MCF 10A (cell line): ENCODE data around the gene TMEM134. TPM values are rescaled to one million over a fixed set of nuclear protein-coding genes. Genes with fewer than 3 reads are reported as not detected.

ENCODE experiments used
- BruUV-seq: library from RNA; stranded (reverse); fragments of 400-500 nt; replicated peaks from 2 replicates; lab custom pipeline; 2021; lab: Mats Ljungman, UMichigan
- CTCF ChIA-PET: fragments of 300-600 bp; sonication (Branson Sonifier 250); formaldehyde crosslinking; extraction: SDS; loops from one replicate; lab custom pipeline; 2021; ENCODE audit warnings: antibody characterized with exemption, inconsistent platforms; lab: Yijun Ruan, JAX
- POLR2A ChIA-PET: fragments of 300-600, 350-650 bp; sonication (Branson Sonifier 250); formaldehyde crosslinking; extraction: SDS; loops from one replicate; lab custom pipeline; 2020; ENCODE audit warnings: antibody characterized with exemption, inconsistent platforms; lab: Yijun Ruan, JAX
- DNase-seq: peaks from one replicate; pipeline ENCODE4 v3.0.0-alpha.2; 2018; ENCODE audit not compliant: unreplicated experiment
- H3K27ac Mint-ChIP-seq: one replicate; pipeline ENCODE4 v1.8.0; 2022; ENCODE audit warnings: mild to moderate bottlenecking, low read depth, mixed read lengths; ENCODE audit not compliant: unreplicated experiment
- H3K27me3 Mint-ChIP-seq: one replicate; pipeline ENCODE4 v1.8.0; 2022; ENCODE audit warnings: mixed read lengths; ENCODE audit not compliant: insufficient read depth, unreplicated experiment
- H3K36me3 Mint-ChIP-seq: one replicate; pipeline ENCODE4 v1.8.0; 2022; ENCODE audit warnings: mild to moderate bottlenecking, moderate library complexity, mixed read lengths; ENCODE audit not compliant: insufficient read depth, unreplicated experiment
- H3K4me1 Mint-ChIP-seq: one replicate; pipeline ENCODE4 v1.8.0; 2022; ENCODE audit warnings: mixed read lengths; ENCODE audit not compliant: insufficient read depth, unreplicated experiment
- H3K4me3 Mint-ChIP-seq: one replicate; pipeline ENCODE4 v1.8.0; 2022; ENCODE audit warnings: mild to moderate bottlenecking, moderate library complexity, mixed read lengths; ENCODE audit not compliant: unreplicated experiment
- H3K9me3 Mint-ChIP-seq: one replicate; pipeline ENCODE4 v1.8.0; 2022; ENCODE audit warnings: mixed read lengths; ENCODE audit not compliant: unreplicated experiment
- CTCF ChIP-seq: fragments of 200-600 bp; IDR thresholded peaks from one replicate; pipeline ENCODE4 v1.8.0; 2022; ENCODE audit warnings: antibody characterized with exemption, mild to moderate bottlenecking; ENCODE audit not compliant: unreplicated experiment
- intact Hi-C: fragments of 100-400 bp; cut with micrococcal nuclease; formaldehyde crosslinking; loops from 2 replicates; pipeline ENCODE4 v1.14.1; 2022
- total RNA-seq: library from RNA; stranded (reverse); gene quantifications from 2 replicates; pipeline ENCODE4 v1.2.3, GENCODE V29; 2022

Gene TMEM134
- total RNA-seq, 1 experiment from 2014 or later, result 49.7 TPM

GRCh38 chr11:67418476-67419281 lies 50.4 kb downstream of the TMEM134 start:
- H3K27ac Mint-ChIP-seq, result no peak overlapping the region
- no peak for DNase-seq
- no peaks in the 10 kb centered on the region for H3K36me3 Mint-ChIP-seq
- intact Hi-C loops, result no loop called here
- no peak overlapping the region for H3K4me3 Mint-ChIP-seq
- H3K27me3 Mint-ChIP-seq, result no peaks in the 10 kb centered on the region
- no peak for TF ChIP-seq CTCF
- no peaks in the 10 kb centered on the region for H3K9me3 Mint-ChIP-seq
- H3K4me1 Mint-ChIP-seq, result peaks cover 20% of the 10 kb centered on the region
- BruUV-seq, result no TSS peak
- ChIA-PET CTCF (no interaction called here), POLR2A (interaction anchor here (0.6 to 1.2 kb wide), 4 partner anchors 10 to 47 kb away, joined by 3 to 4 read pairs (median 3); partner anchors contain the start of genes PPP1CA, RAD9A and RPS6KB2)

GRCh38 chr11:67417425-67417824 lies 51.6 kb downstream of the TMEM134 start:
- no peak overlapping the region for H3K4me3 Mint-ChIP-seq
- no peak overlapping the region for H3K27ac Mint-ChIP-seq
- CTCF ChIA-PET, result interaction anchor here (0.6 kb wide), 1 partner anchor 47 kb away, joined by 3 read pairs; no protein-coding TSS in a partner anchor
- H3K27me3 Mint-ChIP-seq, result no peaks in the 10 kb centered on the region
- peaks cover 3% of the 10 kb centered on the region for H3K36me3 Mint-ChIP-seq
- POLR2A ChIA-PET, result no interaction called here
- BruUV-seq, result no TSS peak
- intact Hi-C loops, result no loop called here
- H3K4me1 Mint-ChIP-seq, result peaks cover 13% of the 10 kb centered on the region
- no peak for DNase-seq
- TF ChIP-seq CTCF, result no peak
- no peaks in the 10 kb centered on the region for H3K9me3 Mint-ChIP-seq

DNA sequence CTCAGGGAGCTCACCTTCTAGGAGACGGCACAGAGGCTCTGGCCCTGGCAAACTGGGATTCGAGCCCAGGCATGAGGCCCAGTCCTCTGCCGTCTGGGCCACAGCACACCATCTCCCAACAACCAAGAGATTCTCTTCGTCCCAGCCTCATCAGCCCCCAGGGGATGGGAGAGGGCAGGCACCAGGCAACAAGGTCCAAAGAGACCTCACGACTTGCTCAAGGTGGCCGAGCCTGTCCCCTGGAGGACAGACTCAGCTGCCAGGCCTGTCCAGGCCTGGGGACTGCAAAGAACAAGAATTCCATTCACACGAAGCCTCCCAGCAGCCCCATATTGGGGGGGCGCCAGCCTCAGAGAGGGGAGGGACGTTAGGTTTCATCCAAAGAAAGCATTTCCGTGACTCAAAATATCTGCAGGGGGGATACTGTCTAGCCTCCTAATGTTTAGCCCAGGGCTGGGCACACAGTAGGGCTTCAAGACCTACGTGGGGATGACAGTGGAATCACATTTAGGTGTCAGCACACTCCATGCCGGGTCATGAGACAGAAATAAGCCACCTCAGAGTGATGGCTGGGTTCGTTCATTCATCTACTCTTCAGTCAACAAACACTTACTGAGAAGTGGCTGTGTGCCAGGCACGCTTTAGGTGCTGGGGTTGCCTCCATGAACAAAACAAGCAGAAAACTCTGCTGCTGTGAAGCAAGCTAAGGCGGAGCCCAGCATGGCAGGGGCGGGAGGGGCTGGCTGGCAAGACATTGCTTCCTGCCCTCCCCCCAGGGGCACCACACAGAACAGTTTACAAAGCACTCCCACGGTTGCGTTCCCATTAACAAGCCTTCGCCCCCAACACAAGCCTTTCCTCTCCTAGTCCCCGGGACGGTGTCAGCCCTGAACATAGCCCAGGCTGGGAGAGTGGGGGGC lies 52.4 kb downstream of the TMEM134 start:
- Mint-ChIP-seq H3K4me3 (no peak overlapping the region), H3K9me3 (no peaks in the 10 kb centered on the region), H3K27me3 (no peaks in the 10 kb centered on the region), H3K4me1 (peaks cover 13% of the 10 kb centered on the region), H3K27ac (peak overlapping the region; percentile 46), H3K36me3 (peaks cover 5% of the 10 kb centered on the region)
- peak; percentile 66 for DNase-seq
- ChIA-PET CTCF (interaction anchor here (0.6 kb wide), 1 partner anchor 48 kb away, joined by 3 read pairs; no protein-coding TSS in a partner anchor), POLR2A (interaction anchor here (0.6 kb wide), 1 partner anchor 703 kb away, joined by 4 read pairs; no protein-coding TSS in a partner anchor)
- intact Hi-C loops, result no loop called here
- TF ChIP-seq CTCF, result no peak
- BruUV-seq, result no TSS peak
